Trophoblast cell (in vitro differentiated cells and primary cell): ENCODE results near the gene PLPP1.

ENCODE experiments used
- DNase-seq, 2 donors: peaks; one replicate each; pipeline ENCODE4 v3.0.0-alpha.2; 2016
- H2AFZ ChIP-seq: 2 replicates; pipeline ENCODE4 v1.6.1; 2013; ENCODE audit warnings: low read length, moderate library complexity, mild to moderate bottlenecking; ENCODE audit not compliant: insufficient read depth, poor library complexity
- H2AK5ac ChIP-seq: 2 replicates; pipeline ENCODE4 v1.6.1; 2013; ENCODE audit warnings: mild to moderate bottlenecking, low read length
- H2BK120ac ChIP-seq: 2 replicates; pipeline ENCODE4 v1.6.1; 2013; ENCODE audit warnings: low read length, mild to moderate bottlenecking, moderate library complexity; ENCODE audit not compliant: insufficient read depth, poor library complexity
- H2BK12ac ChIP-seq: 2 replicates; pipeline ENCODE4 v1.6.1; 2013; ENCODE audit warnings: mild to moderate bottlenecking, low read length, moderate library complexity
- H2BK5ac ChIP-seq: 2 replicates; pipeline ENCODE4 v1.6.1; 2013; ENCODE audit warnings: low read length, low read depth, moderate library complexity, mild to moderate bottlenecking; ENCODE audit not compliant: poor library complexity
- H3K14ac ChIP-seq: 2 replicates; pipeline ENCODE4 v1.6.1; 2013; ENCODE audit warnings: mild to moderate bottlenecking, low read length
- H3K18ac ChIP-seq: 2 replicates; pipeline ENCODE4 v1.6.1; 2013; ENCODE audit warnings: mild to moderate bottlenecking, low read length
- H3K23ac ChIP-seq: 2 replicates; pipeline ENCODE4 v1.6.1; 2013; ENCODE audit warnings: low read length
- H3K27ac ChIP-seq: 2 replicates; pipeline ENCODE4 v1.5.1; 2013; ENCODE audit warnings: low read depth, mild to moderate bottlenecking, inconsistent platforms, low read length, moderate library complexity
- H3K27me3 ChIP-seq: 2 replicates; pipeline ENCODE4 v1.6.1; 2013; ENCODE audit warnings: inconsistent platforms, mild to moderate bottlenecking, low read length, moderate library complexity; ENCODE audit not compliant: insufficient read depth
- H3K36me3 ChIP-seq, 2 experiments: 1 replicate in 1 of 2; 2 replicates in 1 of 2; pipeline ENCODE4 v1.6.1; 2013; ENCODE audit warnings: low read length in 2 of 2, mild to moderate bottlenecking in 2 of 2, moderate library complexity in 1 of 2; ENCODE audit not compliant: insufficient read depth in 2 of 2, control insufficient read depth in 1 of 2
- H3K4ac ChIP-seq: 2 replicates; pipeline ENCODE4 v1.6.1; 2013; ENCODE audit warnings: low read depth, mild to moderate bottlenecking, low read length, moderate library complexity
- H3K4me1 ChIP-seq, 2 experiments: 1 replicate in 1 of 2; 2 replicates in 1 of 2; pipeline ENCODE4 v1.6.1; 2013; ENCODE audit warnings: low read length in 2 of 2, mild to moderate bottlenecking in 2 of 2, moderate library complexity in 1 of 2; ENCODE audit not compliant: insufficient read depth in 2 of 2, control insufficient read depth in 1 of 2
- H3K4me2 ChIP-seq: 2 replicates; pipeline ENCODE4 v1.6.1; 2013; ENCODE audit warnings: inconsistent platforms, mild to moderate bottlenecking, low read length, moderate library complexity
- H3K4me3 ChIP-seq: 2 replicates; pipeline ENCODE4 v1.5.1; 2013; ENCODE audit warnings: mild to moderate bottlenecking, low read depth, low read length, inconsistent platforms
- H3K79me1 ChIP-seq: one replicate; pipeline ENCODE4 v1.6.1; 2013; ENCODE audit warnings: low read length
- H3K79me2 ChIP-seq: 2 replicates; pipeline ENCODE4 v1.6.1; 2013; ENCODE audit warnings: low read length, mild to moderate bottlenecking; ENCODE audit not compliant: control insufficient read depth, insufficient read depth, poor library complexity
- H3K9ac ChIP-seq: 2 replicates; pipeline ENCODE4 v1.6.1; 2013; ENCODE audit warnings: mild to moderate bottlenecking, low read length
- H3K9me3 ChIP-seq: 2 replicates; pipeline ENCODE4 v1.6.1; 2013; ENCODE audit warnings: low read depth, mild to moderate bottlenecking, control low read depth, inconsistent platforms, low read length; ENCODE audit not compliant: insufficient read depth
- H4K12ac ChIP-seq: 2 replicates; pipeline ENCODE4 v1.6.1; 2013; ENCODE audit warnings: low read depth, mild to moderate bottlenecking, low read length, moderate library complexity
- H4K8ac ChIP-seq: 2 replicates; pipeline ENCODE4 v1.6.1; 2013; ENCODE audit warnings: low read depth, mild to moderate bottlenecking, low read length, moderate library complexity
- H4K91ac ChIP-seq: one replicate; pipeline ENCODE4 v1.6.1; 2013; ENCODE audit warnings: low read depth, mild to moderate bottlenecking, low read length, moderate library complexity
- WGBS: extraction: QIAGEN DNeasy Blood & Tissue Kit; methylation state at CpG from one replicate; pipeline ENCODE4 v1.1.7; 2013; ENCODE audit warnings: missing lambda C conversion rate; ENCODE audit not compliant: insufficient read length, insufficient coverage; ENCODE audit errors: extremely low coverage; 5-methylcytosine and 5-hydroxymethylcytosine counted together

The PLPP1 gene

DNA sequence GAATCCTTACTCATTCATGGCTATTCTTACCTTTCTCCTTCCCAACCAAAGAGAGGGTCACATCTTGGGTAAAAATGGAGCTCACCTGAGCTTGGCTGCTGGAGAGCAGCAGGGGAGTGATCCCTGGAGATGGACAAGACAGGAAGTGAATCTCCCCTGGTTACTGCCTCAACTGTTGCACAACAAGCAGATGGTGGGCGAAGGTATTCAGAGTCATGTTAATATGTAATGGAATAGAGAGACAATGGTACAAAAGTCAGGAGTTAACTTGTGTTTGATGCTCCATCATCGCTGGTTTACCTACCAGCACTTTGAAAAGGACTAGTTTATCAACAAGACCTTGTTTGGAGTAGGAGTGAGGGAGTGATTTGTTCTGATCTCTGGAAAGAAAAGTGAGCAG lies 13.0 kb upstream of the PLPP1 start:
- H3K4ac ChIP-seq = no peak overlapping the region
- H3K4me1 ChIP-seq = no peaks in the 10 kb centered on the region
- DNase-seq = no peak
- no peak overlapping the region for H2AK5ac ChIP-seq
- H3K27ac ChIP-seq = no peak overlapping the region
- H3K9ac ChIP-seq = no peak overlapping the region
- no peaks in the 10 kb centered on the region for H3K79me2 ChIP-seq
- H3K14ac ChIP-seq = no peak overlapping the region
- WGBS = no CpG with 5 or more reads among the region's 2 CpGs
- H2BK12ac ChIP-seq = no peak overlapping the region
- H3K23ac ChIP-seq = no peak overlapping the region
- H3K27me3 ChIP-seq = no peaks in the 10 kb centered on the region
- H4K91ac ChIP-seq = no peak overlapping the region
- no peak overlapping the region for H2BK5ac ChIP-seq
- no peak overlapping the region for H3K18ac ChIP-seq
- H4K12ac ChIP-seq = no peak overlapping the region
- H4K8ac ChIP-seq = no peak overlapping the region
- H3K36me3 ChIP-seq = no peaks in the 10 kb centered on the region
- no peak overlapping the region for H2BK120ac ChIP-seq
- no peaks in the 10 kb centered on the region for H3K9me3 ChIP-seq
- peaks cover 1% of the 10 kb centered on the region for H3K79me1 ChIP-seq
- no peak overlapping the region for H2AFZ ChIP-seq
- no peak overlapping the region for H3K4me2 ChIP-seq
- H3K4me3 ChIP-seq = no peak overlapping the region

GRCh38 chr5:55546947-55547346 lies 12.2 kb upstream of the PLPP1 start:
- Histone ChIP-seq H3K4me3 (no peak overlapping the region), H3K23ac (no peak overlapping the region), H4K91ac (no peak overlapping the region), H3K36me3 (no peaks in the 10 kb centered on the region), H3K9me3 (no peaks in the 10 kb centered on the region), H3K27ac (no peak overlapping the region), H3K4me2 (no peak overlapping the region), H2AFZ (no peak overlapping the region), H3K4ac (no peak overlapping the region), H2BK5ac (no peak overlapping the region), H4K12ac (no peak overlapping the region), H3K14ac (no peak overlapping the region), H3K9ac (no peak overlapping the region), H3K18ac (no peak overlapping the region), H4K8ac (no peak overlapping the region), H2BK120ac (no peak overlapping the region), H3K79me1 (peaks cover 1% of the 10 kb centered on the region), H3K27me3 (no peaks in the 10 kb centered on the region), H3K79me2 (no peaks in the 10 kb centered on the region), H3K4me1 (no peaks in the 10 kb centered on the region), H2AK5ac (no peak overlapping the region), H2BK12ac (no peak overlapping the region)
- no CpG with 5 or more reads among the region's 2 CpGs for WGBS
- peak in 1 of 2 donors; percentile 33 for DNase-seq

GRCh38 chr5:55544341-55544740 lies 9.6 kb upstream of the PLPP1 start:
- no peak overlapping the region for H3K23ac ChIP-seq
- H3K27ac ChIP-seq = no peak overlapping the region
- peaks cover 1% of the 10 kb centered on the region for H3K79me1 ChIP-seq
- no peaks in the 10 kb centered on the region for H3K27me3 ChIP-seq
- no peak overlapping the region for H3K9ac ChIP-seq
- no peaks in the 10 kb centered on the region for H3K79me2 ChIP-seq
- H3K4me3 ChIP-seq = no peak overlapping the region
- no peak overlapping the region for H3K4me2 ChIP-seq
- H2AFZ ChIP-seq = no peak overlapping the region
- no peak overlapping the region for H2BK12ac ChIP-seq
- no peak overlapping the region for H3K14ac ChIP-seq
- no peak overlapping the region for H2BK5ac ChIP-seq
- no CpG with 5 or more reads among the region's 2 CpGs for WGBS
- no peak overlapping the region for H3K4ac ChIP-seq
- H3K36me3 ChIP-seq = no peaks in the 10 kb centered on the region
- no peak overlapping the region for H3K18ac ChIP-seq
- no peak overlapping the region for H2BK120ac ChIP-seq
- no peak overlapping the region for H4K8ac ChIP-seq
- H3K4me1 ChIP-seq = no peaks in the 10 kb centered on the region
- no peak overlapping the region for H4K12ac ChIP-seq
- H3K9me3 ChIP-seq = no peaks in the 10 kb centered on the region
- H4K91ac ChIP-seq = no peak overlapping the region
- DNase-seq = no peak
- no peak overlapping the region for H2AK5ac ChIP-seq

DNA sequence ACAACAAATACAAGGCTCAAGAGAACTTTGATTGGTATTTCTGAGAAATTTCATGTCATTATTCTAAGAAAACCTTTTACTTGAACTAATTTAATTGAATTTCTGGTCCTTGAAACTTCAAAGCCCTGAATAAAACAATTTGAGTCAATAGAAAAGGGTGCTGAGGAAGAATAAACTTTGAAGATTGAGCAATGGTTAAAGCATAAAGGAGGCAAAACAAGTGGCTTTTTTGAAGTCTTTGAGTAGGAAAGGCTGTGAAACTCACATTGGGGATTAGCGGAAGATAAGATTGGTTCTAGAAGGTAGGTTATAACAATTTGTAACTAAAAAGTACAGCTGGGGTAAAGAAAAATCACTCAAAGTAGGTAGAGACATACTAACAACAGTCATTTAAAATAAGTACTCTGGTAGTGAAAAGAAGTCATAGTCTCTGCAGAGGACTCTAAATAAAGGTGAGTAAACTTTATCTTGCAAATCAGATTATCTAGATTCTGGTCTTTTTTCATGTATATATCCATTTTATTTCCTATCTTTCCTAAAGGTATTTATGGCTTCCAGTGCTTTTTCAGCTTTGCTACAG lies 6.4 kb upstream of the PLPP1 start:
- Histone ChIP-seq H3K9ac (no peak overlapping the region), H3K79me1 (peaks cover 3% of the 10 kb centered on the region), H3K23ac (no peak overlapping the region), H2BK120ac (no peak overlapping the region), H4K12ac (no peak overlapping the region), H3K4me2 (no peak overlapping the region), H2AFZ (no peak overlapping the region), H4K91ac (no peak overlapping the region), H3K18ac (no peak overlapping the region), H2BK12ac (no peak overlapping the region), H3K27ac (no peak overlapping the region), H3K9me3 (no peaks in the 10 kb centered on the region), H3K4ac (no peak overlapping the region), H3K4me3 (no peak overlapping the region), H3K27me3 (no peaks in the 10 kb centered on the region), H3K14ac (no peak overlapping the region), H4K8ac (no peak overlapping the region), H2AK5ac (no peak overlapping the region), H2BK5ac (no peak overlapping the region), H3K36me3 (no peaks in the 10 kb centered on the region), H3K79me2 (no peaks in the 10 kb centered on the region), H3K4me1 (no peaks in the 10 kb centered on the region)
- WGBS = no CpG with 5 or more reads among the region's 1 CpG
- no peak for DNase-seq
